T-helper 17 cell (primary cell): ENCODE measurements around the gene GALE. TPM values are rescaled to one million over a fixed set of nuclear protein-coding genes. Genes with fewer than 3 reads are reported as not detected.

Source experiments
- ATAC-seq: fragments of 150-1000 bp; cut with Tn5 transposase; 2 replicates; pipeline ENCODE4 v1.10.0; 2021; ENCODE audit warnings: mild to moderate bottlenecking, moderate library complexity
- DNase-seq, 3 donors: peaks; one replicate each; pipeline versions ENCODE4 v3.0.0 to v3.0.0-alpha.2; 2020 to 2021
- H3K9me3 ChIP-seq: one replicate; pipeline ENCODE4 v1.7.0; 2013; ENCODE audit warnings: low read length, mild to moderate bottlenecking; ENCODE audit not compliant: control insufficient read depth, poor library complexity, severe bottlenecking
- H3K27ac Mint-ChIP-seq: one replicate; pipeline ENCODE4 v1.8.0; 2022; ENCODE audit warnings: mild to moderate bottlenecking, moderate library complexity, mixed read lengths
- H3K27me3 Mint-ChIP-seq: one replicate; pipeline ENCODE4 v1.8.0; 2022; ENCODE audit warnings: mixed read lengths
- H3K36me3 Mint-ChIP-seq: one replicate; pipeline ENCODE4 v1.8.0; 2022; ENCODE audit warnings: low read depth, mixed read lengths
- H3K4me1 Mint-ChIP-seq: one replicate; pipeline ENCODE4 v1.8.0; 2022; ENCODE audit warnings: mild to moderate bottlenecking, mixed read lengths
- H3K4me3 Mint-ChIP-seq: one replicate; pipeline ENCODE4 v1.8.0; 2022; ENCODE audit warnings: mild to moderate bottlenecking, moderate library complexity, mixed read lengths
- total RNA-seq, 4 donors: library from RNA in 2 of 4; stranded (reverse) in 2 of 4; gene quantifications; one replicate each; pipeline ENCODE4 v1.2.3 and lab custom pipeline; 2022 to 2026

GALE gene
- total RNA-seq, 2 donors from 2014 or later = 9.1 to 9.5 TPM

GRCh38 chr1:23825076-23825761 lies 24.7 kb upstream of the GALE start, which contains the start of gene HMGCL:
TSS of gene HMGCL (minus strand) at chr1:23825429. CDS start at chr1:23825415, 14 bp downstream.
- peak within 1 kb of the TSS; percentile 94 for H3K4me3 Mint-ChIP-seq

GRCh38 chr1:23824711-23825075 lies 24.1 kb upstream of the GALE start:
- no peak for DNase-seq
- peak overlapping the region; percentile 94 for H3K4me3 Mint-ChIP-seq
- peak overlapping the region; percentile 94 for H3K27ac Mint-ChIP-seq
- no peaks in the 10 kb centered on the region for H3K36me3 Mint-ChIP-seq
- no peaks in the 10 kb centered on the region for H3K9me3 ChIP-seq
- H3K4me1 Mint-ChIP-seq = peaks cover 21% of the 10 kb centered on the region
- H3K27me3 Mint-ChIP-seq = no peaks in the 10 kb centered on the region
- peak; percentile 3 for ATAC-seq

More at GRCh38 chr1:23825076-23825761, 24.7 kb upstream of the GALE start, which contains the start of gene HMGCL:
- H3K9me3 ChIP-seq = no peaks in the 10 kb centered on the region
- ATAC-seq = peak; percentile 97
- Mint-ChIP-seq H3K27ac (peak within 1 kb of the TSS; percentile 94), H3K27me3 (no peaks in the 10 kb centered on the region), H3K4me1 (peaks cover 21% of the 10 kb centered on the region), H3K36me3 (no peaks in the 10 kb centered on the region)
- peak; percentile 74 to 82 (median 82) for DNase-seq

- Mint-ChIP-seq H3K27ac (peak overlapping the region; percentile 94), H3K4me3 (no peak overlapping the region)
- ATAC-seq = no peak
These were observed 23.2 kb upstream of the GALE start for GRCh38 chr1:23823767-23824166.

GRCh38 chr1:23817633-23818032 lies 17.1 kb upstream of the GALE start:
- Mint-ChIP-seq H3K4me1 (peaks cover 10% of the 10 kb centered on the region), H3K27me3 (no peaks in the 10 kb centered on the region), H3K4me3 (no peak overlapping the region), H3K27ac (no peak overlapping the region), H3K36me3 (no peaks in the 10 kb centered on the region)
- H3K9me3 ChIP-seq = no peaks in the 10 kb centered on the region
- no peak for ATAC-seq
- DNase-seq = no peak

More at GRCh38 chr1:23823767-23824166, 23.2 kb upstream of the GALE start:
- H3K9me3 ChIP-seq = no peaks in the 10 kb centered on the region
- Mint-ChIP-seq H3K4me1 (peaks cover 21% of the 10 kb centered on the region), H3K36me3 (no peaks in the 10 kb centered on the region), H3K27me3 (no peaks in the 10 kb centered on the region)
- DNase-seq = no peak

- no peaks in the 10 kb centered on the region for H3K9me3 ChIP-seq
- Mint-ChIP-seq H3K36me3 (no peaks in the 10 kb centered on the region), H3K4me3 (no peak overlapping the region), H3K27me3 (no peaks in the 10 kb centered on the region), H3K4me1 (peaks cover 9% of the 10 kb centered on the region), H3K27ac (no peak overlapping the region)
- DNase-seq (no peak), ATAC-seq (no peak)
These were observed 16.4 kb upstream of the GALE start for GRCh38 chr1:23816906-23817305.

GRCh38 chr1:23816361-23816760 lies 15.8 kb upstream of the GALE start:
- H3K36me3 Mint-ChIP-seq = peaks cover under 1% of the 10 kb centered on the region
- no peak for ATAC-seq
- no peak overlapping the region for H3K27ac Mint-ChIP-seq
- DNase-seq = no peak
- peaks cover 6% of the 10 kb centered on the region for H3K4me1 Mint-ChIP-seq
- no peaks in the 10 kb centered on the region for H3K9me3 ChIP-seq
- no peaks in the 10 kb centered on the region for H3K27me3 Mint-ChIP-seq
- no peak overlapping the region for H3K4me3 Mint-ChIP-seq

GRCh38 chr1:23814016-23814415 lies 13.5 kb upstream of the GALE start:
- Mint-ChIP-seq H3K27me3 (no peaks in the 10 kb centered on the region), H3K27ac (no peak overlapping the region), H3K4me1 (peaks cover 19% of the 10 kb centered on the region), H3K4me3 (no peak overlapping the region), H3K36me3 (peaks cover 6% of the 10 kb centered on the region)
- no peak for DNase-seq
- no peak for ATAC-seq
- H3K9me3 ChIP-seq = no peaks in the 10 kb centered on the region

- peaks cover 6% of the 10 kb centered on the region for H3K36me3 Mint-ChIP-seq
- H3K27me3 Mint-ChIP-seq = no peaks in the 10 kb centered on the region
- peaks cover 19% of the 10 kb centered on the region for H3K4me1 Mint-ChIP-seq
- no peak overlapping the region for H3K4me3 Mint-ChIP-seq
- no peaks in the 10 kb centered on the region for H3K9me3 ChIP-seq
- peak in 1 of 3 donors; percentile 48 for DNase-seq
- ATAC-seq = peak; percentile 75
- H3K27ac Mint-ChIP-seq = peak overlapping the region; percentile 53
These were observed 10.4 kb upstream of the GALE start for GRCh38 chr1:23810818-23811540.

GRCh38 chr1:23809751-23810171 lies 9.2 kb upstream of the GALE start:
- Mint-ChIP-seq H3K27me3 (no peaks in the 10 kb centered on the region), H3K27ac (peak overlapping the region; percentile 9), H3K4me1 (peaks cover 29% of the 10 kb centered on the region), H3K36me3 (peaks cover 11% of the 10 kb centered on the region), H3K4me3 (no peak overlapping the region)
- DNase-seq = peak; percentile 63 to 79 (median 67)
- H3K9me3 ChIP-seq = no peaks in the 10 kb centered on the region
- peak; percentile 95 for ATAC-seq

- Mint-ChIP-seq H3K4me1 (peaks cover 29% of the 10 kb centered on the region), H3K27ac (peak overlapping the region; percentile 47), H3K27me3 (no peaks in the 10 kb centered on the region), H3K36me3 (peaks cover 11% of the 10 kb centered on the region), H3K4me3 (no peak overlapping the region)
- no peak for DNase-seq
- H3K9me3 ChIP-seq = no peaks in the 10 kb centered on the region
- ATAC-seq = no peak
These were observed 6.9 kb upstream of the GALE start for GRCh38 chr1:23807453-23807852.

- H3K27ac Mint-ChIP-seq = peak overlapping the region; percentile 74
- H3K4me3 Mint-ChIP-seq = no peak overlapping the region
- no peaks in the 10 kb centered on the region for H3K27me3 Mint-ChIP-seq
- ATAC-seq = no peak
- H3K36me3 Mint-ChIP-seq = peaks cover 10% of the 10 kb centered on the region
- DNase-seq = no peak
- H3K4me1 Mint-ChIP-seq = peaks cover 28% of the 10 kb centered on the region
- no peaks in the 10 kb centered on the region for H3K9me3 ChIP-seq
These were observed 5.7 kb upstream of the GALE start for GRCh38 chr1:23806280-23806679.

- H3K36me3 Mint-ChIP-seq = peaks cover 5% of the 10 kb centered on the region
- H3K27ac Mint-ChIP-seq = no peak overlapping the region
- peaks cover 20% of the 10 kb centered on the region for H3K4me1 Mint-ChIP-seq
- no peak for ATAC-seq
- H3K4me3 Mint-ChIP-seq = no peak overlapping the region
- no peak for DNase-seq
- no peaks in the 10 kb centered on the region for H3K9me3 ChIP-seq
- no peaks in the 10 kb centered on the region for H3K27me3 Mint-ChIP-seq
These were observed 4.5 kb upstream of the GALE start for GRCh38 chr1:23805025-23805424.

GRCh38 chr1:23804183-23804835 lies 3.8 kb upstream of the GALE start:
- Mint-ChIP-seq H3K36me3 (peaks cover 5% of the 10 kb centered on the region), H3K27me3 (no peaks in the 10 kb centered on the region), H3K4me3 (no peak overlapping the region), H3K27ac (peak overlapping the region; percentile 88), H3K4me1 (peaks cover 19% of the 10 kb centered on the region)
- no peaks in the 10 kb centered on the region for H3K9me3 ChIP-seq
- DNase-seq (no peak), ATAC-seq (no peak)
